AG10803 (cell line): ENCODE results near the gene CENPQ.

Source experiments
- DNase-seq: peaks from one replicate; pipeline ENCODE4 v3.0.0; 2010; ENCODE audit warnings: low read depth
- H3K4me3 ChIP-seq: 2 replicates; pipeline ENCODE4 v1.5.1; 2011; ENCODE audit warnings: mild to moderate bottlenecking, low read length, control low read depth
- TF ChIP-seq, protein P1 (sequence below): conservative IDR thresholded peaks from 2 replicates; pipeline ENCODE4 v1.5.1; 2011; ENCODE audit warnings: mild to moderate bottlenecking, low read length, control low read depth, inconsistent platforms

CENPQ gene

DNA sequence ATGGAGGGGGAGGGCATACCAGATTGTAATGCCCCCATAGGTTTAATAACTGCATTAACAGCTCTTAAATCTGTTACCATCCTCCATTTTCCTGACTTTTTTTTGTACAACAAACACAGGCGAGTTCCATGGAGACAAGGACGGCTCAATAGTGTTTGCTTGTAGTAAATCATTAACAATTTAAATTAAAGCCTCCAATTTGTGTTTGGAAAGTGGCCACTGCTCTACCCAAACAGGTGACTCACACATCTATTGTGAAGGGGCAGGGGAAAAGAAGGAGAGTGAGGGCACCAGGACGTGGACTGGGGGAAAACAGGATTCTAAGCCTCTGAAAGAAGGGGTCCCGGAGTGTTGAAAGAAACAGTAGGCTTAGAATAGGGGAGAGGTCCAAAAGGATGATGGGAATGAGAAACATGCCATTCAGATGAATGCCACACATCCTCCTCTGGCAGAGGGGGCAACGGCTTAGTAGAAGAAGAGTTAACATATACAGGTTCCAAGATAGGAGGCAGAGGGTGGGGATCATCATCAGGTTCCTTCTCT is 43.5 kb downstream of the CENPQ start:
- TF ChIP-seq, protein P1, sequence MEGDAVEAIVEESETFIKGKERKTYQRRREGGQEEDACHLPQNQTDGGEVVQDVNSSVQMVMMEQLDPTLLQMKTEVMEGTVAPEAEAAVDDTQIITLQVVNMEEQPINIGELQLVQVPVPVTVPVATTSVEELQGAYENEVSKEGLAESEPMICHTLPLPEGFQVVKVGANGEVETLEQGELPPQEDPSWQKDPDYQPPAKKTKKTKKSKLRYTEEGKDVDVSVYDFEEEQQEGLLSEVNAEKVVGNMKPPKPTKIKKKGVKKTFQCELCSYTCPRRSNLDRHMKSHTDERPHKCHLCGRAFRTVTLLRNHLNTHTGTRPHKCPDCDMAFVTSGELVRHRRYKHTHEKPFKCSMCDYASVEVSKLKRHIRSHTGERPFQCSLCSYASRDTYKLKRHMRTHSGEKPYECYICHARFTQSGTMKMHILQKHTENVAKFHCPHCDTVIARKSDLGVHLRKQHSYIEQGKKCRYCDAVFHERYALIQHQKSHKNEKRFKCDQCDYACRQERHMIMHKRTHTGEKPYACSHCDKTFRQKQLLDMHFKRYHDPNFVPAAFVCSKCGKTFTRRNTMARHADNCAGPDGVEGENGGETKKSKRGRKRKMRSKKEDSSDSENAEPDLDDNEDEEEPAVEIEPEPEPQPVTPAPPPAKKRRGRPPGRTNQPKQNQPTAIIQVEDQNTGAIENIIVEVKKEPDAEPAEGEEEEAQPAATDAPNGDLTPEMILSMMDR: no peak
- no peak overlapping the region for H3K4me3 ChIP-seq
- DNase-seq: no peak

DNA sequence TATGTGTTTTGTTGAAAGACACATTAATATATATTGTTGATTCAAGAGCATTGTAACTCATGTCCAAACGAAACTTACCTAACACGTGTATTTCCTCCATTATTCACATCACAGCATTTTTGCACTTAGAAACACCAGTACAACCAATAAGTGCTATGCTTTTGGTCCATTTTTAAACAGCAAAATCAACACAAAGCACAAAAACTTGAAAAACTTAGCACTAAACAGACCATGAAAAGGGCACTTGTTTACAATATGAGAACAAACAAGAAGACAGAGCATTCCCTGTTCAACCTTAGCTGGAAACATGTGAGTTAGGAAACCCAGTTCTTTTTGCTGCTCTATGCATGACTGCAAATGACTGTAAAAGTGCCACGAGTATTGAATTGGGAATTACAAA is 46.2 kb downstream of the CENPQ start:
- TF ChIP-seq, protein P1: no peak
- H3K4me3 ChIP-seq: no peak overlapping the region
- DNase-seq: no peak

DNA sequence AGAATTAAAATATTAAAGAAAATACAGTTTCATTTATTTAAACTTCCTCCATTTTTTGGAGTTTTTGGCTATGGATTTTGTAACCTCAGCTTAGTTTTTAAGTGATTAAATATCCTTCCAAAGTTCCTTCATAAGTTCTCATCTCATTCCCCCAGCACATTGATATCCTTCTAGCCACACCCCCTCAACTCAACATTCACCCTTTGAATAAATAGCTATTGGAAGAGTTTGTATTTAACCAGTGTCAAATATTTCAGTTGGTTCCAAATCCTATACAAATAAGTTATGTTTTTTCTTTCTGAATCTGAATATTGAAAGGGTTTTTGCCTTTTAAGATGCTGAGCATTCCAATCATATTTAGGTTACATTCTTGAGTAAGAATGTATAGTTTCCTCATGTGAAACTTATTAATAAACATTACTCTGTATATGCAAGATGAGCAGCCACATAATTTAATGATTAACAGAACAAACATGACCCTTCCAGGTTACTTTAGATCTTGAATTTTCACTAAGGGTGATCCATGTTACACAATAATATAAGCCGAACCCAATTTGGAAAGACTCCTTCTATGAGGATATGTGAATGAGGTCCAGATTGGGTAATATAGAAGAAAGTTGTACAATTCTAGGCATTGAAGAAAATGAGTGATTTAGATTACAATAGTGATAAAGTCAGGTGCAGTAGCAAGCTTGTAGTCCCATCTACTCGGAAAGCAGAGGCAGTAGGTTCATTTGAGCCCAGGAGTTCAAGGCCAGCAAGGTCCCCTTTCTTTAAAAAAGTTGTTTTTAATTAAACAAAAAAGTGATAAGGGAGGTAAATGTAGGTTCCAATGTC is 50.2 kb downstream of the CENPQ start:
- peak; percentile 5 for DNase-seq
- H3K4me3 ChIP-seq: no peak overlapping the region
- TF ChIP-seq, protein P1: no peak

DNA sequence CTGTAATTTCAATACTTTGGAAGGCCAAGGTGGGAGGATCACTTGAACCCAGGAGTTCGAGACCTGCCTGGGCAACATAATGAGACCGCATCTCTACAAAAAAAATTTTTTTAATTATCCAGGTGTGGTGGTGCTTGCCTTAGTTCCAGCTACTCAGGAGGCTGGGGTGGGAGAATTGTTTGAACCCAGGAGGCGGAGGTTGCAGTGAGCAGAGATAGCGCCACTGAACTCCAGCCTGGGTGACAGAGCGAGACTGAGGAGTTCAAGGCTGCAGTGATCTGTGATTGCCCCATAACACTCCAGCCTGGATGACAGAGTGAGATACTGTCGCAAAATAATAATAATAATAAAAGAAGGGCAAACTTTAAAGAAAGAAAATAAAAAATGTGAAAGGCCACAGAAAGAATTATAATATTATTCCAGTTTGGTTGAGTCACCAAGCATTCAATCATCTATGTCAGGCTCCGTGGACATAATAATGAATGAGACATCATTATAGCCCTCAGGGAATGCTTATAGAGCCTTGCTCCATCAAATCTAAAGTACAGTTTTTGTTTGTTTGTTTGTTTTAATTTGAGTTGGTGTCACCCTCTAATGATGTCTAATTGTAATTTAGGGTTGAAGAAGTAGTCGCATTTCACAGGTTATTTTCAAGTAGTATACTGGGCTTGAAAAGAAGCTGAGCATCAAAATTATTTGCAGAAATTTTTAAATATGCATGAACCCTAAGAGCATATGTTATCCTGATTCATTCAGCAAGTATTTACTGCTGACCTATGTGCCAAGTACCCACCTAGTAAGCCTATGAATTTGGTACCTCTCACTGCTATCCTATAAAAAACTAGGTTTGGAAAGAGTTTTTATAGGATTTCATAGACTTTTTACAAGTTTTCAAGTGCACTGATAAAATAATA is 51.7 kb downstream of the CENPQ start:
- H3K4me3 ChIP-seq: no peak overlapping the region
- no peak for DNase-seq
- TF ChIP-seq, protein P1: no peak

DNA sequence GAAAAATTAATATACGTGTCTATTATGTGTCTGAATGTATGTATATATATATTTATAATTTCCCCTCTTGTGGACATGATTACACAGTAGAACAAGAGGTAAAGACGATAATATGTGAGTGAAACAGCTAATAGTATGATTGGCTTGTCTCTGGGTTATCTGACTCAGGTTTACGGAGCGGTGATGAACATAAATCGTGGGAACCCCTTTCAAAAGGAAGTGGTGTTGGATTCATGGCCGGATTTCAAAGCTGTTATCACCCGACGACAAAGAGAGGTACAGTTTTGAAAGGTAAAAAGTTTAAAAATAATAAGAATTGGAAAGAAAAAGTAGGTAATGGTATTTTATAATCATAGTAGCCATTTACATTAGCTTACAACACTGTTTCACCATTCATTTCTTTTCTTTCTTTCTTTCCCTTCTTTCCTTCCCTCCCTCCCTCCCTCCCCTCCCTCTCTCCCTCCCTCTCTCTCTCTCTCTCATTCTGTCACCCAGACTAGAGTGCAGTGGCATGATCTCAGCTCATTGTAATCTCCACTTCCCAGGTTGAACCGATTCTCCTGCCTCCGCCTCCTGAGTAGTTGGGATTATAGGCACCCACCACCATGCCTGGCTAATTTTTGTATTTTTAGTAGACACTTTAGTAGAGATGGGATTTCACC is 52.4 kb downstream of the CENPQ start:
- TF ChIP-seq, protein P1: no peak
- no peak for DNase-seq

DNA sequence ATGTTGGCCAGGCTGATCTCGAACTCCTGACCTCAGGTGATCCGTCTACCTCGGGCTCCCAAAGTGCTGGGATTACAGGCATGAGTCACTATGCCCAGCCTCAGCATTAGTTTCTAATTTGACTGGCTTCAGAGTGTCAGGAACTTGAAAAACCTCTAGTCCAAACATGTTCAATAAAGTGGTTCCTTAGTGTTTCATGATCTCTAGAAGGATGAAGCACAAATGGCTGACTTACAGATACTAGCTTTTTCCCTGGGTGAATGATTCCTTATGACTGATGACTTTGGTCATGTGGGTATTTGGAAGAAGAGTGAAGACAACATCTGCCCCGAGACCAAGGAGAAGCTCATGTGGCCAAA is 53.0 kb downstream of the CENPQ start:
- TF ChIP-seq, protein P1: no peak
- DNase-seq: no peak
- H3K4me3 ChIP-seq: no peak overlapping the region

More for the DNA sequence above, 52.4 kb downstream of the CENPQ start:
- no peak overlapping the region for H3K4me3 ChIP-seq
